SKM-1 treated with dmso at 0.1 percent for 144 hours (cell line): ENCODE measurements around the gene ARMC9.
"Not testable (repeated sequence)": the region's sequence is repeated elsewhere in the genome, so short reads cannot be mapped to it uniquely, and the experiment has no call there.

Experiments
- DNase-seq: peaks from one replicate; lab custom pipeline; 2025; ENCODE audit not compliant: unreplicated experiment; lab: John Stamatoyannopoulos, UW

ARMC9 gene

GRCh38 chr2:231280846-231281245 is 82.4 kb downstream of the ARMC9 start:
- no peak for DNase-seq

- no peak for DNase-seq
These were observed 85.9 kb downstream of the ARMC9 start for GRCh38 chr2:231284296-231284695.

GRCh38 chr2:231286964-231287363 is 88.5 kb downstream of the ARMC9 start:
- no peak for DNase-seq

GRCh38 chr2:231287696-231288095 is 89.3 kb downstream of the ARMC9 start:
- no peak for DNase-seq

- DNase-seq, result no peak
These were observed 90.2 kb downstream of the ARMC9 start for GRCh38 chr2:231288590-231288989.

GRCh38 chr2:231290321-231291015 is 92.0 kb downstream of the ARMC9 start:
- no peak for DNase-seq

GRCh38 chr2:231292472-231293134 is 94.2 kb downstream of the ARMC9 start:
- no peak for DNase-seq

- DNase-seq, result no peak
These were observed 94.7 kb downstream of the ARMC9 start for GRCh38 chr2:231293163-231293562.

- DNase-seq, result no peak
These were observed 95.7 kb downstream of the ARMC9 start for GRCh38 chr2:231294116-231294515.

- no peak for DNase-seq
These were observed 96.3 kb downstream of the ARMC9 start for GRCh38 chr2:231294571-231295362.

GRCh38 chr2:231295363-231295655 is 96.9 kb downstream of the ARMC9 start:
- no peak for DNase-seq

GRCh38 chr2:231296401-231296974 is 98.1 kb downstream of the ARMC9 start:
- no peak for DNase-seq

- peak; percentile 62 for DNase-seq
These were observed 98.9 kb downstream of the ARMC9 start for GRCh38 chr2:231297108-231297908.

- no peak for DNase-seq
These were observed 99.7 kb downstream of the ARMC9 start for GRCh38 chr2:231298091-231298490.

GRCh38 chr2:231299267-231299666 is 100.8 kb downstream of the ARMC9 start:
- peak; percentile 73 for DNase-seq

GRCh38 chr2:231300020-231300721 is 101.7 kb downstream of the ARMC9 start:
- no peak for DNase-seq

- DNase-seq, result no peak
These were observed 102.3 kb downstream of the ARMC9 start for GRCh38 chr2:231300722-231301076.

GRCh38 chr2:231304259-231304658 is 105.8 kb downstream of the ARMC9 start:
- not testable (repeated sequence) for DNase-seq

GRCh38 chr2:231305221-231305620 is 106.8 kb downstream of the ARMC9 start:
- no peak for DNase-seq

GRCh38 chr2:231306791-231307393 is 108.5 kb downstream of the ARMC9 start:
- no peak for DNase-seq
